ENCODE measurements around the gene IGFN1.

The IGFN1 gene

DNA sequence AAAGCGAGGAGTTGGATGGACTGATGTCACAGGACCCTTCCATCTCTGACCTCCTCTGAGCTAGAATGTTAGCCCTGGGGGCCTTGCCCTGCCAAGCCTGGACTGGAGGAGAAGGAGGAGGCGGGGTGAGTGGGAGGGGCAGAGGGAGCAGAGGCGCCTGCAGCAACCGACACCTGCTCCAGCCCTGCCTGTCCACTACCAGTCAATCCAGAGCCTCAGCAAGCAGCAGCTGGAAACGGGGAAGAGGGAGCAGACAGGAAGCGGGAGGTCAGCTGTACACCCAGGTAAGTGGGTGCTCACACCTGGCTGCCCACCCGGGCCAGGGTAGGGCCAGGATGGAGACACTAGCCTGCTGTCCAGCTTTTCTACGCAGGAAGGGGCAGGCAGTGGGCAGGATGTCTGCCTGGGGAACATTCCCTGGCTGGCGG is at the start of gene IGFN1:
Gene IGFN1 (plus strand): TSS at position 201 of the 428 bp plus-strand sequence. CDS start 2,470 bp downstream, outside the sequence.
- no peaks in the 10 kb centered on the region for H3K36me3 ChIP-seq (ENCODE audit: insufficient read depth, low read length)
- H3K9me3 ChIP-seq (ENCODE audit: low read length), result no peaks in the 10 kb centered on the region
- H3K4me1 ChIP-seq (ENCODE audit: insufficient read depth, low read length), result no peaks in the 10 kb centered on the region
- no peak within 1 kb of the TSS for H3K4me3 ChIP-seq (ENCODE audit: low read length)
- peaks cover 35% of the 10 kb centered on the region for H3K27me3 ChIP-seq (ENCODE audit: insufficient read depth, low read length)
- H2AFZ ChIP-seq (ENCODE audit: low read depth, low read length), result no peak within 1 kb of the TSS

DNA sequence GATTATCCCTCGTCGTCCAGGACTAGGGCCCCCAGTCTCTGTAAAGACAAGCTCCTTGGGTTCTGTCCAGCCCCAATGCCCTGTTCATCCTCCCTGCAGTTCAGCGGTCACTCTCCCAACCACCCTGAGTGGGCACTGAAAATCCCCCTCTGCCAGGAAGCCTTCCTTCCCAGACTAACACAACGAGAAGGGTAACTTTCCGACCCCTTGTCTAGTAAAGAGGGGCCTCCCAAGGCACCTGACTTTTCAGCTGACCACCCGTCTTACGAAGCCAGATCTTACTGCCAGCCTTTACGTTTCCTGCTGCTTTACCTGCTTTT is 49.7 kb upstream of the IGFN1 start:
- Histone ChIP-seq H3K4me1 (ENCODE audit: insufficient read depth, low read length) (no peaks in the 10 kb centered on the region), H3K9me3 (ENCODE audit: low read length) (no peaks in the 10 kb centered on the region), H3K36me3 (ENCODE audit: insufficient read depth, low read length) (peaks cover 96% of the 10 kb centered on the region), H3K4me3 (ENCODE audit: low read length) (no peak overlapping the region), H3K27me3 (ENCODE audit: insufficient read depth, low read length) (no peaks in the 10 kb centered on the region), H2AFZ (ENCODE audit: low read depth, low read length) (no peak overlapping the region)

DNA sequence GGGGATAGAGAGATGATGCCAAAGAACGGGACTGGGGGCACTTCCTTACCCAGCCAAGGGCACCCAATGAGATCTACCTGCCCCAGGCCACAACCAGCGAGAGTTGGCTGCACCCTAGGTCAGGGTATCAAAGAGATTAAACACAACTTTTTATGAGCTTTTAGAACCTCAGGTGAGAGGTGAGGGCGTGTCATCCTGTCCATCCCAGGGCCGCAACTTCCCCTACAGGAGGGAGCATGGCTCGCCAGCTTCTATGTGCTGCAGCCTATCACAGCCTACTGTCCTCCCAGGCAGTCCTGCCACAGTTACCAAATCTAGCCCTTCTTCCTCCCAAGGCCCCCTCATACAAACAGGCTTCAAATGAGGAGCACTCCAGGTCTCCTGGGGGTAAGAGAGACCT is 49.2 kb upstream of the IGFN1 start:
- no peaks in the 10 kb centered on the region for H3K4me1 ChIP-seq (ENCODE audit: insufficient read depth, low read length)
- no peaks in the 10 kb centered on the region for H3K9me3 ChIP-seq (ENCODE audit: low read length)
- no peak overlapping the region for H2AFZ ChIP-seq (ENCODE audit: low read depth, low read length)
- no peaks in the 10 kb centered on the region for H3K27me3 ChIP-seq (ENCODE audit: insufficient read depth, low read length)
- H3K4me3 ChIP-seq (ENCODE audit: low read length), result no peak overlapping the region
- peaks cover 97% of the 10 kb centered on the region for H3K36me3 ChIP-seq (ENCODE audit: insufficient read depth, low read length)

DNA sequence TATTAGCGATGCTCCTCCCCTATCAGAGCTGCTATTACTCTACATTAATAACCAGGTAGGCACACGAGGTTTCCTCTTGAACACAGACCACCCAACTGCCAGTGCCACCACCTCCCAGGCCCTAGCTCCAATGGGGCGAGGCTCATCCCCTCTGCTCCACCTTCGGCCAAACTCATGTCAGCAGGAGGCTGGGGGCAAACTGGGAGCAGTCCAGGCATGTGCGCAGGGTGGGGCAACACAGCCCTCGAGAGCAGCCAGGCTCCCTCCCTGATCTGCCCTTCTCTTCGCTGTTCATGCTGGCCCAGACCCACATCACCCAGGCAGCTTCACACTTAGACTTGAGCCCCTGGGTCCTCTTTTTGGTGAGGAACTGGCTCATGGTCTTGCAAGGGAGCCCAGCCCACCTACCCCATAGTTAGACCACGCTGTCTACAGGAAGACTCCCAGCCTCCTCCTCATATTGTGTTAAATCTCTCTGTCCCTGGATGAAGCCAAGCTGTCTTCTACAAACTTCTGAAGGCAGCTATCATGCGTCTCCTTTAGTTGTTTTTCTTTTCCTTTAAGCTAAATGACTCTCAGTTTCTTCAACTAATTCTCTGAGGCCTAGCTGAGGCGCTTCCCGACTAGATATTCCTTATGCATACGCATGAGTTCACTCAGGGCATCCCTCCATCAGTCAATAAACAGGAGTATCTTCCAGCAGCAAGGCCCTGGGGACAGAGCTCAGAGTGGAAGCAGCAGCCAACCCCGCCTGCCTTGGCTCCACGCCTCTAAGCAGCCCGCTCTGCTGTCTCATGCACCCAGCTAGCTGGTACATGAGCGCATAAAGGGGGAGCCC is 48.4 kb upstream of the IGFN1 start:
- H3K36me3 ChIP-seq (ENCODE audit: insufficient read depth, low read length), result peaks cover 97% of the 10 kb centered on the region
- no peaks in the 10 kb centered on the region for H3K4me1 ChIP-seq (ENCODE audit: insufficient read depth, low read length)
- H3K4me3 ChIP-seq (ENCODE audit: low read length), result no peak overlapping the region
- H2AFZ ChIP-seq (ENCODE audit: low read depth, low read length), result no peak overlapping the region
- no peaks in the 10 kb centered on the region for H3K27me3 ChIP-seq (ENCODE audit: insufficient read depth, low read length)
- no peaks in the 10 kb centered on the region for H3K9me3 ChIP-seq (ENCODE audit: low read length)

DNA sequence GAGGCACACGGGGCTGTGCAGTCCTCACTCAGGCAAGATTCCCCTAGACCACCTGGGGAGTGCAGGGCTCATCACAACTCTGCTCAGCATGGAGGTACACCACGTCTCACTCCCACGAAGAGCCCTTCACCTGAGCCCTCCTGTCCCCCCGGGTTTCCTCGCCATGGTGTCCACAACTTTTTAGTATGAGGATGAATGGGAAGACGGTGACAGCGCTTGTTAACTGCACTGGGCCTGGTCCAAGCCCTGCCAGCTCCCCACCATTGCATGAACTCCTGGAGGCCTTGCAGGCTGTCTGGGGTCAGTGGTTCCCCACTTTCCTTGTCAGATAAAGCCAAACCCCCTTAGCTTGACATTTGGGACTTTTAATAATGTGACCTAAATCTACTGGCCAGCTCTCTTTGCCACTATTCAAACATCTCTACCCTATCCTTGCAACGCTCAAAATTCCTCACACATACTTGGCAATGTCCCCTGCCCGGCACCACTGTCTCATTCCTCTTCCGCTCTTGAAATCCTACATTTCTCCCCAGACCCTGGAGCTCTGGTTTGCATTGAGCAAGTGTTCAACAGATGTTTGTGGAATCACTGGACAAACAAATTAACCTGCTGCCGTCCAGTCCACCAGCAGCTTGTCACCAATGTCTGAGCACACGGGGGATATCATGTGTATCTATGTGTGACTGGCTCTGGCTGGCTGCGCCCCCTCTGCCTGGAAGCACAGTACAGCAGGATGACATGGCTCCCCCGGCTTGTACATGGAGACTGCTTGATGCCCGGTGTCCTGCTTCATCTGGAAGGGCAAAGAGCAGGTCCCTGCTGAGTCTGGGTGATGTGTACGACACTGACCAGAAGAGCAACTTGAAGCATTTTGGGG is 47.5 kb upstream of the IGFN1 start:
- Histone ChIP-seq H2AFZ (ENCODE audit: low read depth, low read length) (no peak overlapping the region), H3K27me3 (ENCODE audit: insufficient read depth, low read length) (no peaks in the 10 kb centered on the region), H3K9me3 (ENCODE audit: low read length) (no peaks in the 10 kb centered on the region), H3K4me3 (ENCODE audit: low read length) (no peak overlapping the region), H3K36me3 (ENCODE audit: insufficient read depth, low read length) (peaks cover 97% of the 10 kb centered on the region), H3K4me1 (ENCODE audit: insufficient read depth, low read length) (no peaks in the 10 kb centered on the region)

DNA sequence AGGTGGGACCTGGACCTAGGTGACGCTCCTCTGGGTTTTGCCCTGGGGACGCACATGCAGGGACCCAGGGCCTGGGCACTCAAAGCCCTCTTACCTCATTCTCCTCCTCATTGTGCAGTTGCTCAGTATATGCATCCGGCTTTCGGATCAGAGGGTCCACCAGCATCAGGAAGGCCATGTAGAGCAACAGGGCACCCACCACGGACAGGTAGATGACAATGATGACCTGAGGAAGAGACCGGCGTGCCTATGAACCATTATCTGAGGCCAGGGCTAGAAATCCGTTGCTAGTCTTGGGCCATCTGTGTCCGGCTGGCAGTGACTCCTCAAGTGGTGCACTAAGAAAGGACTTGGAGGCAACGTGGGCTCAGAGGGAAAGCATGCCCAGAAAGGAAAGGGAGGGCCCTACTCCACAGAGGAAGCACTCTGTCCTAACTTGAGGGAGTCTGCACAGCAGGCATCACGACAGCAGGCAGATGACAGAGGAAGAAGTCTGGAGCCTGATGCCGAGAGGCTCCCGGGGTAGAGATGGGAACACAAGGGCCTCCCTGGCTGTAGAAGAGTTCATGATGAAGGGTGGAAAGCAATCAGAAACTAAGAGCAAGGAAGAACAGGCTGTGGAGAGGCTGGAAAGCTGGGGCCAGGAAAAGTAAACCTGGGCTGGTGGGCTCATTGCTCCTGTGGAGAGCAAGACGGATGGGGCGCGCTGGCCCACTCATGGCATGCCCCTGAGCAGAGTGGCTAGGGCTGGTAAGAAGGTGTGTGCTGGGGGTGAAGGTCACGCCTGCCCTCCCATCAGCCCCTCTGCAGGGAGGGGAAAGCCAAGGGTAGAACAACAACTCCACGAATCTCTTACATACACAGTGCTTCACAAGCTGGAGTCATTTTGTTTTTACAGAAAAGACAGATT is 46.6 kb upstream of the IGFN1 start:
- no peak overlapping the region for H3K4me3 ChIP-seq (ENCODE audit: low read length)
- H3K4me1 ChIP-seq (ENCODE audit: insufficient read depth, low read length), result no peaks in the 10 kb centered on the region
- H3K9me3 ChIP-seq (ENCODE audit: low read length), result no peaks in the 10 kb centered on the region
- peaks cover 98% of the 10 kb centered on the region for H3K36me3 ChIP-seq (ENCODE audit: insufficient read depth, low read length)
- no peaks in the 10 kb centered on the region for H3K27me3 ChIP-seq (ENCODE audit: insufficient read depth, low read length)
- no peak overlapping the region for H2AFZ ChIP-seq (ENCODE audit: low read depth, low read length)

DNA sequence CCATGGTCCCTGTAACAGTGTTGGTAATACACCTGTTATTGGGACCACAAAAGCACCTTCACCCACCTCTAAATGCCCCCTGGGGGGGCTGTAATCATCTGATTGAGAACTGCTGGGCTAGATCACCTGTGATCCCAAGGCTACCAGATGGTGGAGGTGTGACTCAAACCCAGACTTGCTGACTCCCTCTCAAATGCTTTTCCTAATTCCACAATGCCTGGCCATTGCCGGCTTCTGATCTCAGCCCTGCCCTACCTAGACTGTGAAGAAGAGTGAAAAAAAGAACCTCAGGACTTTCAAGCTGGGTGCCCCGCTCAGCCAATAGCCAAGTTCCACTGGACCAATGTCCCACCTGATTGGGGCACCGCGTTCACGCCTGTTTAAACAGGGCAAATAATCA is 45.9 kb upstream of the IGFN1 start:
- Histone ChIP-seq H3K4me1 (ENCODE audit: insufficient read depth, low read length) (no peaks in the 10 kb centered on the region), H3K4me3 (ENCODE audit: low read length) (no peak overlapping the region), H3K36me3 (ENCODE audit: insufficient read depth, low read length) (peaks cover 98% of the 10 kb centered on the region), H3K27me3 (ENCODE audit: insufficient read depth, low read length) (no peaks in the 10 kb centered on the region), H2AFZ (ENCODE audit: low read depth, low read length) (no peak overlapping the region), H3K9me3 (ENCODE audit: low read length) (no peaks in the 10 kb centered on the region)

DNA sequence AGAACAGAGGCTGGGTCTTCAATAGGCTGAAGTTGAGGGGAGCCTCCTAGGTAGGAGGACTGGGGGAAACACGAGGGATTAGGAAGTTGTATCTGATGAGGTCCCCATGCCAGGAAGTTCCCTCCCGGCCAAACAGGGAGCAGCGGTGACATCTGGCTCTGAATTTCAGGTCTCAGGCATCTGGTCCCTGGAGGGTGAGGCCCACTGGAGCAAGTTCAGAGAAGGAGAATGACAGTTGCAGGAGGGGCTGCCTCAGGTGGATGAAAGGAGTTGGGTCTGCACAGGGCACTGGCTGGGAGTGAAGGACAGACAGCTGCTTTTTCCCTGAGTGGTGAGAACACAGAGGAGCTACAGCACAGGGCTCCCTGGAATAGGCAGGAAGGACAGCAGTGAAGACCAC is 45.5 kb upstream of the IGFN1 start:
- Histone ChIP-seq H3K9me3 (ENCODE audit: low read length) (no peaks in the 10 kb centered on the region), H3K36me3 (ENCODE audit: insufficient read depth, low read length) (peaks cover 99% of the 10 kb centered on the region), H2AFZ (ENCODE audit: low read depth, low read length) (no peak overlapping the region), H3K4me3 (ENCODE audit: low read length) (no peak overlapping the region), H3K27me3 (ENCODE audit: insufficient read depth, low read length) (no peaks in the 10 kb centered on the region), H3K4me1 (ENCODE audit: insufficient read depth, low read length) (no peaks in the 10 kb centered on the region)

DNA sequence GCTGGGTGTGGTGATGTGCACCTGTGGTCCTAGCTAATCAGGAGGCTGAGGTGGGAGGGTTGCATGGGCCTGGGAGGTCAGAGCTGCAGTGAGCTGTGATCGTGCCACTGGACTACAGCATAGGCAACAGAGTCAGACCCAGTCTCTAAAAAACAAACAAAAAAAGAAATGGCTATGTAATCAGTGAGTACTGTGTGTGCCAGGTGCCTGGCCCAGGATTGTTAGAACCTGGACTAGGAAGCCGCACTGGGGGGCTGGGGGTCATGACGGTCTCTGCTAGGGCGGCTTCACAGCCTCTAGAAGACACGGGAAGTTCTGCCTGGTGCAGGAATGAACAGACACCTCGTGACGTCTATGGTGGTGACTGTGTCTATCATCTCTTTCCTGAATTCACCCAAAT is 44.8 kb upstream of the IGFN1 start:
- H3K36me3 ChIP-seq (ENCODE audit: insufficient read depth, low read length), result peaks cover 99% of the 10 kb centered on the region
- no peaks in the 10 kb centered on the region for H3K4me1 ChIP-seq (ENCODE audit: insufficient read depth, low read length)
- no peak overlapping the region for H3K4me3 ChIP-seq (ENCODE audit: low read length)
- no peaks in the 10 kb centered on the region for H3K9me3 ChIP-seq (ENCODE audit: low read length)
- no peak overlapping the region for H2AFZ ChIP-seq (ENCODE audit: low read depth, low read length)
- no peaks in the 10 kb centered on the region for H3K27me3 ChIP-seq (ENCODE audit: insufficient read depth, low read length)

DNA sequence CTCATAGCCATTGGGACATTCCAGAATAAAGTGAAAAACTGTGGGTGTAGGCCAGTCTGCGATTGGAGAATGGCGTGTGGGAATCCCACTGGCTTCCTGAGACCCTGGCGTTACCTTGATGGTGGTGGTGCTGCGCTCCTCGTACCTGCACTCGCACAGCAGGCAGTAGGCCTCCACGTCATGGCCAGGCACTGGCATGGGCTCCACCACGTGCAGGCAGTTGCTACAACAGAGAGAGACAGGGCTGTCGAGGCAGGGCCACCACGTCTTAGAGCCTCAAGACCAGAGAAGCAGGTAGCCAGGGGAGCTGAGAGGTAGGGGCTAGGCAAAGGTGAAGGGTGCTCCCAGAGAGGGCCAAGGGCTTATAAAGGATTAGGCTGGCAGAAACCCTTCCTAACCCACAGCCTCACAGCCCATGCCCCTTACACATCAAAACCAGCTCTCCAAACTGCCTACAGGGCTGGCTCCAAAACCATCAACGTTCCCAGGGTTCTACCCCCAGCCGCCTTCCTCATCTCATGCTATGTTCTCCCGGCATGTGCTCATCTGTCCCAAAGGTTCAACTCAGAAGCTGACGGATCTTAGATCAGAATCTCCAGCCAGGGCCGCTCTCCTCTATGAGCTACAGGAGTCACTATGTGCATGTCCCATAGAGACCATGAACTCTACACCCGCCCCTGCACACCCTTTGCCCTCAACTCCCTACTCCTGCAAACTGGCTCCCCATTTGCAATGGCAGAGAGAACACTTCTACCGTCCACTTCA is 43.8 kb upstream of the IGFN1 start:
- peaks cover 99% of the 10 kb centered on the region for H3K36me3 ChIP-seq (ENCODE audit: insufficient read depth, low read length)
- H3K9me3 ChIP-seq (ENCODE audit: low read length), result no peaks in the 10 kb centered on the region
- H3K27me3 ChIP-seq (ENCODE audit: insufficient read depth, low read length), result no peaks in the 10 kb centered on the region
- no peak overlapping the region for H2AFZ ChIP-seq (ENCODE audit: low read depth, low read length)
- H3K4me3 ChIP-seq (ENCODE audit: low read length), result no peak overlapping the region
- H3K4me1 ChIP-seq (ENCODE audit: insufficient read depth, low read length), result no peaks in the 10 kb centered on the region

DNA sequence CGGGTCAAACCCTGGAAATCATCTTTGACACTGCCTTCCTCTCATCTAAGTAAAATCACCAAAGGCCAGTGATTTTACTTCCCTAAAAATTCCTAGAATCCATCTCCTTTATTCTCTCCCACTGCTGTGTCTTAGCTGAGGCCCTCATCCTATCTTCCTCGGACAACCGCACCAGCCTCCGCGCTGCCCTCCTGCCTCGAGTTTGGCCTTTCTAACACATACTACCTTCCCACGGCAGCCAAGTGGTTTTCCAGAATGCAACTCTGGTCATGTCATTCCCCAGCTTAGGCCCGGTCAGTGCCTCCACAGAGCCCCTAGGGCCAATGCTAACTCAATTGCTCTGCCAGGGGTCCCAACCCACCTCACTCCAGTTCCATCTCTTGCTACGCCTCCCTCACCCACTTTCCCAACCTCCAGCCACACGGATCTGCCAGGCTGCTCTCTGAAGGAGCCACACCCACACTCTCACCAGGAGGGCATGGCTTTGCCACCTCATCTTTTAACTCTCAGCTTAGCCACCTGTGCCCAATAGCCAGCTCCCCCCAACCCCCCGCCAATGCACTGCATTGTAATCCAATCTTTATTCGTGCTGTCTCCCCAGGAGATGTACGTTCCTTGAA is 43.1 kb upstream of the IGFN1 start:
- Histone ChIP-seq H2AFZ (ENCODE audit: low read depth, low read length) (no peak overlapping the region), H3K9me3 (ENCODE audit: low read length) (no peaks in the 10 kb centered on the region), H3K4me1 (ENCODE audit: insufficient read depth, low read length) (no peaks in the 10 kb centered on the region), H3K36me3 (ENCODE audit: insufficient read depth, low read length) (peaks cover 97% of the 10 kb centered on the region), H3K27me3 (ENCODE audit: insufficient read depth, low read length) (no peaks in the 10 kb centered on the region), H3K4me3 (ENCODE audit: low read length) (no peak overlapping the region)

DNA sequence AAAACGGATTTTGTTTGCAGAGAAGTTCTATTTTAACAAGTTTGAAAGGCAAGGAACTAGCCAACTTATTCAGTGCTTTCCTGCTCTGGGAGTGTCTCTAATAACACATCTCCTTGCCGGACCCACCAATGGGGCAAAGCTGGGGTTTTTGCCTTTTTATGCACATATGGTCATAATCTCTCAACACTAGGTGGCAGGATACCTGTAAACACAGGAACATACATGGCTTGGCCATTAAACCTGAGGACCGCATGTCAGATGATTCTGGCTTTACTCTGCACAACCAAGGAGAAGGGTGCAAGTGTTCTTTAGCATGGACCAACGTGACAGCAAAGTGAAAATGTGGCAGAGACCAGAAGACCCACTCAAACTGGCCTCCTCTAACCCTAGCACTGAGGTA is 41.2 kb upstream of the IGFN1 start:
- no peak overlapping the region for H3K4me3 ChIP-seq (ENCODE audit: low read length)
- H3K27me3 ChIP-seq (ENCODE audit: insufficient read depth, low read length), result no peaks in the 10 kb centered on the region
- H3K4me1 ChIP-seq (ENCODE audit: insufficient read depth, low read length), result peaks cover 13% of the 10 kb centered on the region
- no peak overlapping the region for H2AFZ ChIP-seq (ENCODE audit: low read depth, low read length)
- no peaks in the 10 kb centered on the region for H3K9me3 ChIP-seq (ENCODE audit: low read length)
- H3K36me3 ChIP-seq (ENCODE audit: insufficient read depth, low read length), result peaks cover 78% of the 10 kb centered on the region
